Astrocyte (in vitro differentiated cells and primary cell): ENCODE results near the gene AMZ1.

Experiments
- EZH2 ChIP-seq: IDR thresholded peaks from 2 replicates; pipeline ENCODE4 v1.6.1; 2012; ENCODE audit warnings: mild to moderate bottlenecking, low read length, inconsistent platforms; ENCODE audit not compliant: insufficient read depth
- TF ChIP-seq, protein P1 (sequence below): IDR thresholded peaks from 2 replicates; pipeline ENCODE4 v1.5.1; 2011; ENCODE audit warnings: low read depth, mild to moderate bottlenecking, inconsistent platforms, low read length, moderate library complexity; ENCODE audit not compliant: insufficient read depth

- TF ChIP-seq, protein P1, sequence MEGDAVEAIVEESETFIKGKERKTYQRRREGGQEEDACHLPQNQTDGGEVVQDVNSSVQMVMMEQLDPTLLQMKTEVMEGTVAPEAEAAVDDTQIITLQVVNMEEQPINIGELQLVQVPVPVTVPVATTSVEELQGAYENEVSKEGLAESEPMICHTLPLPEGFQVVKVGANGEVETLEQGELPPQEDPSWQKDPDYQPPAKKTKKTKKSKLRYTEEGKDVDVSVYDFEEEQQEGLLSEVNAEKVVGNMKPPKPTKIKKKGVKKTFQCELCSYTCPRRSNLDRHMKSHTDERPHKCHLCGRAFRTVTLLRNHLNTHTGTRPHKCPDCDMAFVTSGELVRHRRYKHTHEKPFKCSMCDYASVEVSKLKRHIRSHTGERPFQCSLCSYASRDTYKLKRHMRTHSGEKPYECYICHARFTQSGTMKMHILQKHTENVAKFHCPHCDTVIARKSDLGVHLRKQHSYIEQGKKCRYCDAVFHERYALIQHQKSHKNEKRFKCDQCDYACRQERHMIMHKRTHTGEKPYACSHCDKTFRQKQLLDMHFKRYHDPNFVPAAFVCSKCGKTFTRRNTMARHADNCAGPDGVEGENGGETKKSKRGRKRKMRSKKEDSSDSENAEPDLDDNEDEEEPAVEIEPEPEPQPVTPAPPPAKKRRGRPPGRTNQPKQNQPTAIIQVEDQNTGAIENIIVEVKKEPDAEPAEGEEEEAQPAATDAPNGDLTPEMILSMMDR: no peak
- no peak for TF ChIP-seq EZH2
Measured at GRCh38 chr7:2651336-2651735, 36.7 kb upstream of the AMZ1 start.
